Upper lobe of left lung (tissue), 6 donors: ENCODE results near the gene INPP5J. TPM values are rescaled to one million over a fixed set of nuclear protein-coding genes. Genes with fewer than 3 reads are reported as not detected.

Source experiments
- ATAC-seq, 2 donors: fragments of 200-7000 bp; cut with Tn5 transposase; one replicate each; pipeline ENCODE4 v1.9.1; 2022; ENCODE audit warnings: mild to moderate bottlenecking in 2 of 2, moderate library complexity in 2 of 2; ENCODE audit not compliant: low FRiP score in 2 of 2
- DNase-seq, 2 donors: peaks; one replicate each; pipeline ENCODE4 v3.0.0-alpha.2; 2019 to 2020
- H3K27ac ChIP-seq, 4 donors: fragments of 200-600 bp; sonication (generic); one replicate each; pipeline ENCODE4 v1.5.1; 2016 to 2019
- H3K27me3 ChIP-seq, 4 donors: fragments of 200-600 bp; sonication (generic); one replicate each; pipeline ENCODE4 v1.5.1; 2017 to 2019
- H3K36me3 ChIP-seq, 4 donors: fragments of 200-600 bp; sonication (generic); one replicate each; pipeline ENCODE4 v1.5.1; 2016 to 2019
- H3K4me1 ChIP-seq, 4 donors: fragments of 200-600 bp; sonication (generic); one replicate each; pipeline ENCODE4 v1.5.1; 2018 to 2019
- H3K4me3 ChIP-seq, 4 donors: fragments of 200-600 bp; sonication (generic); one replicate each; pipeline ENCODE4 v1.5.1; 2017 to 2019; ENCODE audit warnings: mild to moderate bottlenecking in 2 of 4, moderate library complexity in 1 of 4
- H3K9me3 ChIP-seq, 4 donors: fragments of 200-600 bp; sonication (generic); one replicate each; pipeline ENCODE4 v1.5.1; 2018 to 2019
- EP300 ChIP-seq, 4 donors: sonication (generic); formaldehyde crosslinking; IDR thresholded peaks; one replicate each; pipeline ENCODE4 v1.5.1; 2017; ENCODE audit warnings: antibody characterized with exemption in 4 of 4, control low read depth in 2 of 4
- POLR2A ChIP-seq, 4 donors: fragments of 450-650 bp; IDR thresholded peaks; one replicate each; pipeline ENCODE4 v1.5.1; 2016 to 2017; ENCODE audit warnings: antibody characterized with exemption in 4 of 4, mild to moderate bottlenecking in 2 of 4
- POLR2AphosphoS5 ChIP-seq, 2 donors: sonication (generic); formaldehyde crosslinking; IDR thresholded peaks; one replicate each; pipeline ENCODE4 v1.5.1; 2017; ENCODE audit warnings: antibody characterized with exemption in 2 of 2
- WGBS, 2 donors: methylation state at CpG; one replicate each; pipeline ENCODE4 v1.1.5; 2017 to 2018; 5-methylcytosine and 5-hydroxymethylcytosine counted together
- total RNA-seq, 6 donors: library from RNA; depleted of rRNA in 4 of 6; stranded (reverse); fragments of >200 nt in 4 of 6; gene quantifications; one replicate each; pipeline versions ENCODE4 v1.1.0 to v1.2.1, GENCODE V29; 2016 to 2021
- TF ChIP-seq, protein P1 (sequence below), 6 experiments: fragments of 450-650 bp in 4 of 6; fragments of 200-600 bp in 2 of 6; sonication (generic) in 2 of 6; IDR thresholded peaks; one replicate each; pipeline ENCODE4 v1.5.1; 2016 to 2019; ENCODE audit warnings: antibody characterized with exemption in 6 of 6
- donor health status: DM: no; HTN: no; CAD: no; lungs with moderate emphysema.
- donor health status: DM: no; HTN: yes; CAD: no; lungs with severe emphysema.

Gene INPP5J
- total RNA-seq, 6 donors from 2014 or later, result 3.0 to 28.3 (median 6.2) TPM

DNA sequence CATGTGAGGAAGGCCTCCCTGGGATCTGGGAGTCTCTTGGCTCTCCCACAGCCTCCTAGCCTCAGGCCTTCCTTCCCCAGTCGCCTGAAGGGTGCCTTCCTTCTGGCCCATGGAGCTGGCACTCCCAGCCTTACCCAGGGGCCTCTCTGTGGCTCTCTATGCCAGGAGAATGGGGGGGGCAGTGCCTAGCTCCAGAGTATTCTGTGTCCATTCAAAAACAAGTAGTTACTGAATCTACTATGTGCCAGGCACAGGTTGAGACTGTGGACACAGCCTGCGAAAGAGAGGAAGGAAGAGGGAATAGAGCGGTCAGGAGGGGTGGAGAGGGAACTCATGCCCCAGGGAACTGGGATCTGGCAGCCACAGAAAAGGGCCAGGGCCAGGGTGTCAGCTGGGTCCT is 20.3 kb downstream of the INPP5J start:
- no peak for TF ChIP-seq POLR2AphosphoS5 (IDR thresholded peaks at IDR 0.05)
- TF ChIP-seq POLR2A (IDR thresholded peaks at IDR 0.05), result no peak
- no peak for TF ChIP-seq EP300 (IDR thresholded peaks at IDR 0.05)
- Histone ChIP-seq H3K27me3 (no peaks in the 10 kb centered on the region), H3K4me1 (peaks cover 0 to 7% (median 3%) of the 10 kb centered on the region in 4 donors), H3K27ac (no peak overlapping the region), H3K4me3 (no peak overlapping the region), H3K9me3 (no peaks in the 10 kb centered on the region), H3K36me3 (no peaks in the 10 kb centered on the region)
- no peak for DNase-seq
- 46 to 57% methylated on average over 2 to 3 of the region's 3 CpGs for WGBS, 2 donors
- ATAC-seq, result no peak

DNA sequence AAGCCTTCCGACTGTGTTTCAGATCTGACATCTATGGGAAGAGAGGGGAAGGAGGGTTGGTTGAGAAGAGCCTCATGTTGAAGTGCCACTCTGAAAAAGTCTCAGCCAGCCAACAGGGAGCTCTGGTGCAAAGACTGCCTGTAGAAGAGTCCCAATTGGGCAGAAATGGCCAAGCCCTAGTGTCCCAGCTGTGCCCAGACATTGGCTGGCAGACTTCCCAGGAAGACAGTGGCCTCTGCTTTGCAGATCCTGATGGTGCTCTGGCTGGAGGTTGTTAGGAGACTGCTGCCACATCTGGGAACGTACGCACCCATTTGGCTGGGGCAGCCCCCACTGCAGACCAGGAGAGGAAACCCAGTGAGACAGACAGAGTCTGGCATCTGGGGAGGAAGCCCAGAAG is 20.8 kb downstream of the INPP5J start:
- ATAC-seq (no peak), DNase-seq (no peak)
- TF ChIP-seq POLR2AphosphoS5 (IDR thresholded peaks at IDR 0.05) (no peak), POLR2A (IDR thresholded peaks at IDR 0.05) (no peak), EP300 (IDR thresholded peaks at IDR 0.05) (no peak)
- TF ChIP-seq, protein P1, sequence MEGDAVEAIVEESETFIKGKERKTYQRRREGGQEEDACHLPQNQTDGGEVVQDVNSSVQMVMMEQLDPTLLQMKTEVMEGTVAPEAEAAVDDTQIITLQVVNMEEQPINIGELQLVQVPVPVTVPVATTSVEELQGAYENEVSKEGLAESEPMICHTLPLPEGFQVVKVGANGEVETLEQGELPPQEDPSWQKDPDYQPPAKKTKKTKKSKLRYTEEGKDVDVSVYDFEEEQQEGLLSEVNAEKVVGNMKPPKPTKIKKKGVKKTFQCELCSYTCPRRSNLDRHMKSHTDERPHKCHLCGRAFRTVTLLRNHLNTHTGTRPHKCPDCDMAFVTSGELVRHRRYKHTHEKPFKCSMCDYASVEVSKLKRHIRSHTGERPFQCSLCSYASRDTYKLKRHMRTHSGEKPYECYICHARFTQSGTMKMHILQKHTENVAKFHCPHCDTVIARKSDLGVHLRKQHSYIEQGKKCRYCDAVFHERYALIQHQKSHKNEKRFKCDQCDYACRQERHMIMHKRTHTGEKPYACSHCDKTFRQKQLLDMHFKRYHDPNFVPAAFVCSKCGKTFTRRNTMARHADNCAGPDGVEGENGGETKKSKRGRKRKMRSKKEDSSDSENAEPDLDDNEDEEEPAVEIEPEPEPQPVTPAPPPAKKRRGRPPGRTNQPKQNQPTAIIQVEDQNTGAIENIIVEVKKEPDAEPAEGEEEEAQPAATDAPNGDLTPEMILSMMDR (IDR thresholded peaks at IDR 0.05), result no peak
- H3K4me3 ChIP-seq, result no peak overlapping the region
- H3K4me1 ChIP-seq, result peaks cover 0 to 10% (median 5%) of the 10 kb centered on the region in 4 donors
- no peak overlapping the region for H3K27ac ChIP-seq
- no peaks in the 10 kb centered on the region for H3K9me3 ChIP-seq
- H3K36me3 ChIP-seq, result no peaks in the 10 kb centered on the region
- 58 to 72% methylated on average over 1 to 3 of the region's 3 CpGs for WGBS, 2 donors
- H3K27me3 ChIP-seq, result no peaks in the 10 kb centered on the region

DNA sequence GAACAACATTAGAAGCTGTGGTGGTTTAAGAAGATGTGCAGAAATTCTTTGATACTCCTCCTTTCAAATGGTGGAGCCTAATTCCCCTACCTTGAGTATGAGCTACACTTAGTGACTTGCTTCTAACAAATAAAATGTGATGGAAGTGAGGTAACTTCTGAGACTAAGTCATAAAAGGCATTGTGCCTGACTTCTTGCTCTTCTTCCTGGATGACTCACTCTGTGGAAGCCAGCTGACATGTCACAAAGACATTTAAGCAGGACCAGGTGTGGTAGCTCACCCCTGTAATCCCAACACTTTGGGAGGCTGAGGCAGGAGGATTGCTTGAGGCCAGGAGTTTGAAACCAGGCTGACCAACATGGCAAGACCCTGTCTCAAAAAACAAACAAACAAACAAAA is 21.5 kb downstream of the INPP5J start:
- no peak overlapping the region for H3K27ac ChIP-seq
- no peaks in the 10 kb centered on the region for H3K36me3 ChIP-seq
- no peaks in the 10 kb centered on the region for H3K27me3 ChIP-seq
- DNase-seq, result no peak
- TF ChIP-seq EP300 (IDR thresholded peaks at IDR 0.05) (no peak), POLR2AphosphoS5 (IDR thresholded peaks at IDR 0.05) (no peak), POLR2A (IDR thresholded peaks at IDR 0.05) (no peak)
- TF ChIP-seq, protein P1 (IDR thresholded peaks at IDR 0.05), result no peak
- no peak for ATAC-seq
- no peak overlapping the region for H3K4me3 ChIP-seq
- H3K4me1 ChIP-seq, result peaks cover 0 to 15% (median 11%) of the 10 kb centered on the region in 4 donors
- H3K9me3 ChIP-seq, result no peaks in the 10 kb centered on the region

DNA sequence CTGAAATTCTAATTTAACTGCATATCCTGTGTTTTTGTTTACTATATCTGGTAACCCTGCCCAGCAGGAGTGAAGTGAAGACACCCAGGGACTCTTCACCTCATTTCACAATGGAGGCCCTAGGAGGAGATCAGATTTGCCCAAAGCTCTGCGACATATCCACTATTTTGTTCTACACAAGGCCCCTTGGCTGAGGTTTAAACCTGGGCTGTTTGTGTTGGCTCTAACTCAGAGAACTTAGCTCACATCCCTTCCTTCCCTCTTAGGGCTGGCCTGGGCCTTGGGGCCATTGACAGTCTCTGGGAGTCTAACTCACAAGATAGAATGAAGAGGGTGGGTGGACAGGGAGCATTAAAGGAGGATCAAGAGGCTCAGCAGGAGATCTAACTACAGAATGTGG is 25.7 kb downstream of the INPP5J start:
- Histone ChIP-seq H3K27ac (peak overlapping the region; percentile 11 to 79 (median 38)), H3K4me3 (no peak overlapping the region), H3K4me1 (peaks cover 0 to 9% (median 7%) of the 10 kb centered on the region in 4 donors), H3K27me3 (no peaks in the 10 kb centered on the region), H3K9me3 (no peaks in the 10 kb centered on the region), H3K36me3 (no peaks in the 10 kb centered on the region)
- TF ChIP-seq POLR2AphosphoS5 (IDR thresholded peaks at IDR 0.05) (no peak), POLR2A (IDR thresholded peaks at IDR 0.05) (no peak)
- TF ChIP-seq, protein P1 (IDR thresholded peaks at IDR 0.05), result no peak
- ATAC-seq (peak in 1 of 2 donors; percentile 32), DNase-seq (no peak)
- WGBS, 2 donors, result 60 to 82% methylated on average over 1 of the region's 1 CpG

DNA sequence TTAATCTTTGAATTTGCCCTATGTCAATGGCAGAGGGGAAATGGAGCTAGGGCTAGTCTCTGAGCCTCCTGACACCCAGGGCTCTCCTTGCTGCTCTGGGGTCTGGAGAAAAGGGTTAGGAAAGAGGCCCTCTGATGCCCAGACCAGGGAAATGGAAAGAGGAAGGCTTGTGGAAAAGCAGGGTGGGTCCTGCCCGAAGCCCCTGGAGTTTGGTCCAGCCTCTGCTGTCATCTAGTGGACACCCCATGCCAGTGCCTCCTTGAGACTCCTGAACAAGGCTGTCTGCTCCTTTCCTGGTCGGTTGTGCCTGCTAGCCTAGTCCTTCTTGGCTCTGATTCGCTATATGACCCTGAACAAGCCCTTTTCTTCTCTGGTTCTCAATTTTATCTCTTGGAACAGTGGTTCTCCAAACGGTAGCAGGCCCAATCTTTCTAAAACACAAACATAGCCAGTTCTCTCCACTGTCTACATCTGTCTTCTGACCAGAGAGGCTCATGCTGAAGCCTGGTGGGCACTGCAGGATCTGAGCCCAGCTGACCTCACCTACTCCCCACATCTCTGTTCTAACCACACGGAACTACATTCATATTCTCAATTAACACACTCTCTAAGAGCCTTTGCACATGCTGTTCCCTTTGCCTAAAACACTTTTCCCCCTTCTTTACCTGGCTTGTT is 26.3 kb downstream of the INPP5J start:
- no peak for TF ChIP-seq EP300 (IDR thresholded peaks at IDR 0.05)
- TF ChIP-seq, protein P1 (IDR thresholded peaks at IDR 0.05), result peak; percentile 74 to 94 (median 86)
- no peak for TF ChIP-seq POLR2AphosphoS5 (IDR thresholded peaks at IDR 0.05)
- no peak for TF ChIP-seq POLR2A (IDR thresholded peaks at IDR 0.05)
- DNase-seq (peak in 1 of 2 donors; percentile 76), ATAC-seq (peak; percentile 90 to 92)
- no peaks in the 10 kb centered on the region for H3K9me3 ChIP-seq
- peak overlapping the region in 3 of 4 donors; percentile 11 to 79 (median 40) for H3K27ac ChIP-seq
- H3K36me3 ChIP-seq, result no peaks in the 10 kb centered on the region
- H3K4me1 ChIP-seq, result peaks cover 0 to 9% (median 7%) of the 10 kb centered on the region in 4 donors
- H3K4me3 ChIP-seq, result no peak overlapping the region
- WGBS, 2 donors, result 18 to 23% methylated on average over 5 of the region's 5 CpGs
- no peaks in the 10 kb centered on the region for H3K27me3 ChIP-seq
